BLaER1 (cell line): Measurements from ENCODE around the gene PCCA.

Experiments used
- H3K27ac ChIP-seq: shearing (Covaris generic); formaldehyde crosslinking; 2 replicates; pipeline ENCODE4 v1.8.1; 2022
- H3K27me3 ChIP-seq: shearing (Covaris generic); formaldehyde crosslinking; 2 replicates; pipeline ENCODE4 v1.8.1; 2022
- H3K36me3 ChIP-seq: shearing (Covaris generic); formaldehyde crosslinking; 2 replicates; pipeline ENCODE4 v1.8.1; 2022
- H3K4me1 ChIP-seq: shearing (Covaris generic); formaldehyde crosslinking; 2 replicates; pipeline ENCODE4 v1.8.1; 2022
- H3K4me2 ChIP-seq: shearing (Covaris generic); formaldehyde crosslinking; 2 replicates; pipeline ENCODE4 v1.8.1; 2022
- H3K4me3 ChIP-seq: shearing (Covaris generic); formaldehyde crosslinking; 2 replicates; pipeline ENCODE4 v1.8.1; 2022
- H3K9ac ChIP-seq: shearing (Covaris generic); formaldehyde crosslinking; 2 replicates; pipeline ENCODE4 v1.8.1; 2022
- H3K9me3 ChIP-seq: shearing (Covaris generic); formaldehyde crosslinking; 2 replicates; pipeline ENCODE4 v1.8.1; 2022
- H4K20me1 ChIP-seq: shearing (Covaris generic); formaldehyde crosslinking; 2 replicates; pipeline ENCODE4 v1.8.1; 2022
- Cebpa-rat ChIP-seq: shearing (Covaris generic); IDR thresholded peaks from 2 replicates; pipeline ENCODE4 v1.8.1; 2022

Gene PCCA

DNA sequence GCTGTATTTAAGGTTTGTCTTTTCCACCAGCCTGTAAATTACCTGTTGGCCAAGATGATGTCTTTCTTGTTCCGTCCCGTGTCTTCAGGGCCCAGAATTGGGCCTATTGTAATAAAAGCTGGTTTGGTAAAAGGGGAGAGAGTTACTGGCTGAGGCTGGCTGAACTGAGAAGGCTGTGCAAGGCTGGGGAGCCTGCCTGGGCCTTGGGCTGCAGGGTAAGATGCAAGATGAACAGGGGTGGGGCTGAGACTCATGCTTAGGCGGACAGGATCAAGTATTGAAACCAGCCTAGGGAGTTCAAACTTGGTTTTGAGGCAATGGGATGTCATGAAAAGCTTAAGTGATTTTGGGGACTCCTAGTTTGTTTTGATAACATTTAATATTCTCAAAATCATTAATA, 142.3 kb downstream of the PCCA start:
- Histone ChIP-seq H3K4me2 (no peak overlapping the region), H3K4me3 (no peak overlapping the region), H4K20me1 (no peaks in the 10 kb centered on the region), H3K4me1 (peaks cover 24% of the 10 kb centered on the region), H3K36me3 (no peaks in the 10 kb centered on the region), H3K9ac (no peak overlapping the region), H3K27ac (no peak overlapping the region), H3K9me3 (no peaks in the 10 kb centered on the region), H3K27me3 (no peaks in the 10 kb centered on the region)
- TF ChIP-seq Cebpa-rat, result no peak

DNA sequence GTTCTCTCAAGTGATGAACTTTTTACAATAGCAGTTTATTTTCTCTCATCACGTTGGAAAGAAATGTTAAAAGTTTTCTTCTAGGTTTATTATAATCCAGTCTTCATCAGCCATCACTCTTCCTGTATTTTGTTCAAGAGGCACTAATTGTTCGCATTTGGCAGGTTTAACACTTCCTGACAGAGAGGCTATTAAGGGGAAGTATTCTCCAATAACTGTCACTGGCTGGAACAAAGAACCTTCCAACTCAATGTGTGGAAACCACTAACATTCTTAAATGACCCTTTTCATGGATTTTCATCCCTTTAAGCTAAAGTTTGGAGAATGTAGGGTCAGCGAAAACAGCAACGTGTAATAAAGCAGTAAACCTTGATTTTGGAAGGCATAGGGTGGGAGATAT, 145.1 kb downstream of the PCCA start:
- H3K9me3 ChIP-seq, result no peaks in the 10 kb centered on the region
- H3K27me3 ChIP-seq, result no peaks in the 10 kb centered on the region
- H4K20me1 ChIP-seq, result no peaks in the 10 kb centered on the region
- peaks cover 27% of the 10 kb centered on the region for H3K4me1 ChIP-seq
- H3K4me2 ChIP-seq, result peak overlapping the region; percentile 12; the same call in 1 of the 2 replicates
- no peaks in the 10 kb centered on the region for H3K36me3 ChIP-seq
- H3K9ac ChIP-seq, result no peak overlapping the region
- no peak overlapping the region for H3K27ac ChIP-seq
- TF ChIP-seq Cebpa-rat, result no peak
- no peak overlapping the region for H3K4me3 ChIP-seq

DNA sequence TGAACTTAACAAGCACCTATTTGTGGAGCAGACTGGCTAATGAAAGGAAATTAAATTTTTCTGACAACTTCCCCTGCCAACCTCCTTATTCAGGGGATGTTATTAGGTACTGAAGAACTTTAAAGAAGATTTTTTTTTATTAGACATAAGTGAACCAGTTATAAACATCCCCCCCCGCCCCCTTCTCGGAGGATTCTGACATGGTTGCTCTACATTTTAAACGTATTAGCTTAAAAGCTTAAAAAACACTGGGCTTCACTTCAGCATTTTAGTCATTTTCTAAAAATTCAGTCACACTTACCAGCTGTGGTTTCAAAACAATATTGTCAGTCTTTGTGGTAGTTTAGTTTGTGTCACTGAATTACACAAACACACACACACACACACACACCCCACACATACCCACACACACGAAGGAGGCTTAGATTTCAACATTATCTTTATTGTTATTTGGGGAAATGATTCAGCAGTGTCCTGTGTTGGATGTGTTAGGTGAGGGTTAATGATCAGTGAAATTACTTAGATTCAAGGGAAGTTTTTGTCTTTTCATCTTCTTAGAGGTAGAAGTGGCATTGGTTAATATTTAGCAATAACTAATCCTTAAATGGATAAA, 145.7 kb downstream of the PCCA start:
- Histone ChIP-seq H3K36me3 (no peaks in the 10 kb centered on the region), H3K9me3 (no peaks in the 10 kb centered on the region), H3K9ac (no peak overlapping the region), H3K27ac (no peak overlapping the region), H4K20me1 (no peaks in the 10 kb centered on the region), H3K4me1 (peaks cover 27% of the 10 kb centered on the region), H3K4me2 (peak overlapping the region; percentile 12; the same call in 1 of the 2 replicates), H3K4me3 (no peak overlapping the region), H3K27me3 (no peaks in the 10 kb centered on the region)
- no peak for TF ChIP-seq Cebpa-rat

DNA sequence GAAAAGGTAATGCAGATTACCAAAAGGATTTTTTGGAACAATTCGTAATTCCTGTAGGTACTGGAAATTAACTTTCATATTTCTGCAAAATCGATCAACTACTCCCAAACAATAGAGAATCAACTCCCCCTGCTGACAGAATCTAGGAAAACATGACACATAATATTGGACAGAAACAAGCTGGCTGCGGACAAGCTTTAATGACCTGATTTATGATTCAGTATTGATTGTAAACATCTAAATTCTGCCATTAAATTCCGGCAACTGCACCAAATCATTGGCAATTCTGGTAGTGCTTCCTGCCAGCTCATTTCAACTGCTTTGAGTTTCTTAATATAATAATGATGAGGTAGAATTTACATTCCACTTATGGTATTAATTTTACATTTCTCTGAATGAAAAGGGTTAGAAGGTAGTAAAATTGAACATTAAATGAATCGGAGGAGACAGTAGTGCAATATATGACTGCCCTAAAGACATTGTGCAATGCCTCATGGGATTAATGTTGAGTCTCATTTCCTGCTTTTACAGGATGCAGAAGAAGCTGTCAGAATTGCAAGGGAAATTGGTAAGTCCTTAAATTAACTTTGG, 146.5 kb downstream of the PCCA start:
- TF ChIP-seq Cebpa-rat, result peak; percentile 76; the same call in 1 of the 2 replicates
- no peaks in the 10 kb centered on the region for H3K27me3 ChIP-seq
- H3K9ac ChIP-seq, result no peak overlapping the region
- no peaks in the 10 kb centered on the region for H4K20me1 ChIP-seq
- peak overlapping the region; percentile 70 for H3K4me2 ChIP-seq
- peaks cover 27% of the 10 kb centered on the region for H3K4me1 ChIP-seq
- H3K36me3 ChIP-seq, result no peaks in the 10 kb centered on the region
- H3K27ac ChIP-seq, result no peak overlapping the region
- no peak overlapping the region for H3K4me3 ChIP-seq
- H3K9me3 ChIP-seq, result no peaks in the 10 kb centered on the region

DNA sequence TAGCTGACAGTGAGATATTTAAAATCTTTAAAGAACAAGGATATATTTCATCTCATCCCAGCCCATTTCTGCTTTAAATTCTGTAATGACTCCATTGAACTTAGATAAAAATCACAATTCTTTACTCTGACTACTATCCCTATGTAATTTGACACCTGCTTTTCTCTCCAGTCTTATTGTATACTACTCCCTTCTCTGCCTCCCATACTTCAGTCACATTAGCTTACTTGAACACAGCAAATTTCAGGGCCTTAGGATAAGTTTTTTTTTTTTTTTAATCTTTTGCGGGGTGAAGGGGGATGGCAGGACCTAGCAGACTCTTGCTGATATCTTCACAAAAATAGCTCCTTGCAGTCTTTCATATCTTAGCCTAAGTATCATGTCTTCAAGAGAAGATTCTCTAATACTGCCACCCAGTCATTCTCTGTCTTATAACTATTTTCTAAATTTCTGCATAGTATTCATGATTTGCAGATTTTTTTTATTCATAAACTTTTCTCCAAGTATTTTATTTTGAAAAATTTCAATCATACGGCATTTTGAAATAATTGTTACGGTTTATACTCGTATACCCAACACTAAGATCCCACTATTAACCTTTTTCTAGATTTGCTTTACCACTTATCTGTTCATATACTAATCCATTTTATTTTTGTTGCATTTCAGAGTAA, 151.4 kb downstream of the PCCA start:
- Histone ChIP-seq H3K9me3 (no peaks in the 10 kb centered on the region), H3K9ac (no peak overlapping the region), H3K4me3 (no peak overlapping the region), H4K20me1 (no peaks in the 10 kb centered on the region), H3K27ac (no peak overlapping the region), H3K36me3 (no peaks in the 10 kb centered on the region), H3K27me3 (no peaks in the 10 kb centered on the region), H3K4me2 (no peak overlapping the region), H3K4me1 (peaks cover 12% of the 10 kb centered on the region)
- TF ChIP-seq Cebpa-rat, result no peak

DNA sequence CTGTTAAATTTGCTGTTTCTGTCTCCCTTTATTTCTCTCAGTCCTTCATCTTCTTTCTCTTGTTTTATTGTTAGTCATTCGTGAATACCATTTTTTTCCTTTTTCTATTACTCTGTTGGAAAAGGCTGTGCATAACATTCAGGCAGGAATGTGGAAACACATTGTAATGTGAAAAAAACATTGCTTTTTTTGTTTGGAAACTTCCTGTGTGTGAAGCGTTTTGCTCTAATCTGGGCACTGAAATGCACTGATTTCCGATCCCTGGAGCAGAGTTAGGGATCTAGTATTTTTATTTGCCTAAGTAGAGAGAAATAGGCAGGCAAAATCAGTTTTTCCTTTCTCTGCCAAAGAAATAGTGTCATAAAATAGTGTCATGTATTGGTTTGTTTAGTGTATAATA, 155.5 kb downstream of the PCCA start:
- Histone ChIP-seq H3K4me2 (no peak overlapping the region), H3K27me3 (no peaks in the 10 kb centered on the region)
- TF ChIP-seq Cebpa-rat, result no peak

GRCh38 chr13:100245104-100245503, 156.2 kb downstream of the PCCA start:
- no peaks in the 10 kb centered on the region for H3K36me3 ChIP-seq
- no peaks in the 10 kb centered on the region for H4K20me1 ChIP-seq
- no peak overlapping the region for H3K9ac ChIP-seq

More for the DNA sequence above, 155.5 kb downstream of the PCCA start:
- no peaks in the 10 kb centered on the region for H3K4me1 ChIP-seq
- H3K27ac ChIP-seq, result no peak overlapping the region
- no peaks in the 10 kb centered on the region for H4K20me1 ChIP-seq
- no peak overlapping the region for H3K9ac ChIP-seq
- no peak overlapping the region for H3K4me3 ChIP-seq
- no peaks in the 10 kb centered on the region for H3K36me3 ChIP-seq
- H3K9me3 ChIP-seq, result peaks cover 26% of the 10 kb centered on the region

DNA sequence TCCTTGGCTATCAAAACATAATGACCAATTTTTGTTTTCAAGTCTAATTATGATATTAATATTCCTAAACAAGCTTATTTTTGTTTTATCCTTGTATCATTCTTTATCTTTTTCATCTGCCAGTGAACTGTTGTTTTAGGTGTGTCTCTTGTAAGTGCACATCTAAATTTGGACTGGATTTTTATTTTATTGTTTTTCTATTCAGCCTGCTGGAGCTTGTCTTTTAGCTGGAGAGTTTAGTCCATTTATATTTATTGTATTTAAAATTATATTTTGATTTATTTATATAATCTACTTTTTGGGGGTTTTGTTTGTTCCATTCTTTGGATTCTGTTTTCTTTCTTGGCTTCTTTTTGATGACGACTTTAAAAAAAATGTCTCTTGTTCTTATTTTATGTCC, 159.0 kb downstream of the PCCA start:
- no peak for TF ChIP-seq Cebpa-rat
- Histone ChIP-seq H3K36me3 (no peaks in the 10 kb centered on the region), H3K4me2 (no peak overlapping the region), H3K27me3 (no peaks in the 10 kb centered on the region), H3K27ac (no peak overlapping the region), H4K20me1 (no peaks in the 10 kb centered on the region), H3K9me3 (peaks cover 26% of the 10 kb centered on the region), H3K4me1 (no peaks in the 10 kb centered on the region), H3K4me3 (no peak overlapping the region), H3K9ac (no peak overlapping the region)

More at GRCh38 chr13:100245104-100245503, 156.2 kb downstream of the PCCA start:
- no peak overlapping the region for H3K27ac ChIP-seq
- H3K4me2 ChIP-seq, result no peak overlapping the region
- no peak for TF ChIP-seq Cebpa-rat
- H3K9me3 ChIP-seq, result peaks cover 26% of the 10 kb centered on the region
- H3K4me1 ChIP-seq, result no peaks in the 10 kb centered on the region
- no peaks in the 10 kb centered on the region for H3K27me3 ChIP-seq
- no peak overlapping the region for H3K4me3 ChIP-seq

GRCh38 chr13:100254002-100254401, 165.1 kb downstream of the PCCA start:
- Histone ChIP-seq H4K20me1 (no peaks in the 10 kb centered on the region), H3K9ac (no peak overlapping the region), H3K27me3 (no peaks in the 10 kb centered on the region), H3K27ac (no peak overlapping the region), H3K4me3 (no peak overlapping the region), H3K4me1 (peaks cover 26% of the 10 kb centered on the region), H3K9me3 (no peaks in the 10 kb centered on the region), H3K36me3 (no peaks in the 10 kb centered on the region), H3K4me2 (no peak overlapping the region)
- TF ChIP-seq Cebpa-rat, result no peak

DNA sequence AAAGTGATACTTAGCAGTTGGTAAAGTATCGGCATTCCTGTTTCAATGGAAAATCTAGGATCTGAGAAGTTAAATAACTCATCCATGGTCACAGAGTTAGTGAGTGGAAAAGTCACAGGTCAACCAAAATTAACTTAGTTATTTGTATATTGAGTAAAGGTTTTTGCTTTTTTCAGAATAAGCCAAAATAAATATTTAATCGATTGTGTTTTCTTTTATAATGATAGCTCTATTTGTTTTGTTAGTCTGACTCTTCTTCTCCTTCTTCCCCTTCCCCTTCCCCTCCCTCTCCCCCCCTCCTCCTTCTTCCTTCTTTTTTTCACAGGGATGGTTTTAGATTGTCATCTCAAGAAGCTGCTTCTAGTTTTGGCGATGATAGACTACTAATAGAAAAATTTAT, 173.5 kb downstream of the PCCA start:
- H4K20me1 ChIP-seq, result no peaks in the 10 kb centered on the region
- no peaks in the 10 kb centered on the region for H3K4me1 ChIP-seq
- H3K27me3 ChIP-seq, result no peaks in the 10 kb centered on the region
- no peaks in the 10 kb centered on the region for H3K9me3 ChIP-seq
- H3K9ac ChIP-seq, result no peak overlapping the region
- H3K36me3 ChIP-seq, result no peaks in the 10 kb centered on the region
- no peak for TF ChIP-seq Cebpa-rat
- no peak overlapping the region for H3K4me3 ChIP-seq
- H3K4me2 ChIP-seq, result no peak overlapping the region
- H3K27ac ChIP-seq, result no peak overlapping the region
